GM12873 (cell line): ENCODE data around the gene PPP6R3.

ENCODE experiments used
- CTCF ChIP-seq: IDR thresholded peaks from 2 replicates; pipeline ENCODE4 v1.5.1; 2012; ENCODE audit warnings: low read depth, mild to moderate bottlenecking, moderate library complexity, low read length, control low read depth; ENCODE audit not compliant: insufficient read depth; ENCODE audit errors: missing control alignments

The PPP6R3 gene

GRCh38 chr11:68563454-68563853 is 102.9 kb downstream of the PPP6R3 start:
- no peak for TF ChIP-seq CTCF

GRCh38 chr11:68564261-68564660 is 103.7 kb downstream of the PPP6R3 start:
- no peak for TF ChIP-seq CTCF

GRCh38 chr11:68565768-68566167 is 105.2 kb downstream of the PPP6R3 start:
- TF ChIP-seq CTCF, result no peak

DNA sequence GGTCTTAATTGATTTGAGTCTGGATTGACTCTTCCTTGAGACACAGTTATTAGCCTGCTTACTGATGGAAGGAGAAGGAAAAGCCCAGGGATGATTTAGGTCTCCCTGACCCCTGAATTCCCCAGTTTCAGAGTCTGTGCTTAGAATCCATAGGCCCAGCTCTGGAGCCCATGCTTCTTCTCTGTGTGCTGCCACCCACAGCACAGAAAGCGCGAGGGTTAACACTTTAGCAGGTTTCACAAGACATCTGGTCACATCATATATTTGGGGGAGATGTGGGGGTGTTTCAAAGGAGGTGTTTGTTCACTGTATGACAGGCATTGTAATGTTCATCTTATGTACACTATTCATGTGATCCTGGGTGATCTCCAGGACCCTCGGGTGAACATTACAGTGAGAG is 107.0 kb downstream of the PPP6R3 start:
- no peak for TF ChIP-seq CTCF

GRCh38 chr11:68569357-68569756 is 108.8 kb downstream of the PPP6R3 start:
- no peak for TF ChIP-seq CTCF

DNA sequence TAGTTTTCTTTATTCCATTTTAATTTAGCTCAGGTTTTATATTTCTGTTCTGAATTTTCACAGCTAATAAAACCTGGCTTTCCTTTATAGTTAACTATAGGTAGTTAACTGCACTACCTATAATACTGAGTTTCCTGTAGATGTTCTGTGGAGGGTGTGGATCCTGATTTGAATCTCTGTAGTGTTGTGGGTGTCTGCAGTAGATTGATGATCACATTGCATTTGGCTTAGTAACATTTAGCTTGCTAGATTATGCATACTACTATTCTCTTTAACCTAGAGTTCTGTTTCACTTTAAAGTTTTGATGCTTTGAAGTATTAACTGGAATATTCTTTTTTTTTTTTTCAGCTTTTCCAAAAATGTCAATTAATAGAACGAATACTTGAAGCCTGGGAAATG is 110.1 kb downstream of the PPP6R3 start:
- no peak for TF ChIP-seq CTCF

- no peak for TF ChIP-seq CTCF
These were observed 113.8 kb downstream of the PPP6R3 start for GRCh38 chr11:68574308-68574707.

DNA sequence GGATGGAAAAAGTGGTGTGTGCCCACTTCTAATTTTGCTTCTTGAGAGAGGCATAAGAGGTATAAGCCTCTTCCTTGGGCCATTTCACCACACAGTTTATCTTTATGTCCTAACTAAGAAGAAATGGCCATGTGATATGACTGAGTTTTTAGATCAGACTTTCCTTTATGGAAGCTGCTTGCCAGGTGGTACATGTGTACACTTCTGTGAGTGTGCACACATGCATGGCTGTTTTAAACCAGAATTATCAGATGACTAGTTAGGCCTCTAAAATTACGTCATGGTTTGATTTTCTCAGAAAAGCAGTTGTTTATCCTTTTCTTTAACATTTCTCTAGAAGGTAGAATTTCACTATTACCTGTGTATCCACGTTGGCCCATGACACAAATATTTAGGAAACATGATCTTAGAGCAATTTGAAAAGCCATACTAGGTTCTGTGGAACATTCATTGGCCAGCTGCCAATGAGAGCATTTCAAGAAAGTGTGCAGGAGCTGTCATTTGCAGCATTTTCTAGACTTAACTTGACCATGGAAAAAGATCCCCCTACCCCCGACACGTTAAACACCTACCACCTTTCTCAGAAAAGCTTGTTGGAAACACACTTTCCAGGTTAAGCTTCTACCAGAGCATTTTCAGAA is 114.6 kb downstream of the PPP6R3 start:
- no peak for TF ChIP-seq CTCF
